Measurements from ENCODE around the gene HLF.
A peak's percentile ranks its signal among the peaks of the same experiment; 100 is the strongest.

HLF gene

DNA sequence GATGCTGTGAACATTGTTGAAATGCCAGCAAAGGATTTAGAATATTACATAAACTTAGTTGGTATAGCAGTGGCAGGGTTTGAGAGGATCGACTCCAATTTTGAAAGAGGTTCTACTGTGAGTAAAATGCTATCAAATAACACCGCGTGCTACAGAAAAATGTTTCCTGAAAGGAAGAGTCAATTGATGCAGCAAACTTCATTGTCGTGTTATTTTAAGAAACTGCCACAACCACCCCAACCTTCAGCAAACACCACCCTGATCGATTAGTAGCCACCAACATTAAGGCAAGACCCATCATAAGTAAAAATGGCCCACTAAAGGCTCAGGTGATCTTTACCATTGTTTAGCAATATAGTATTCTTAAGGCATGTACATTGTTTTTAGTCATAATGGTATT, 27.3 kb downstream of the HLF start:
- DNase-seq (ENCODE audit: low read depth): no peak

DNA sequence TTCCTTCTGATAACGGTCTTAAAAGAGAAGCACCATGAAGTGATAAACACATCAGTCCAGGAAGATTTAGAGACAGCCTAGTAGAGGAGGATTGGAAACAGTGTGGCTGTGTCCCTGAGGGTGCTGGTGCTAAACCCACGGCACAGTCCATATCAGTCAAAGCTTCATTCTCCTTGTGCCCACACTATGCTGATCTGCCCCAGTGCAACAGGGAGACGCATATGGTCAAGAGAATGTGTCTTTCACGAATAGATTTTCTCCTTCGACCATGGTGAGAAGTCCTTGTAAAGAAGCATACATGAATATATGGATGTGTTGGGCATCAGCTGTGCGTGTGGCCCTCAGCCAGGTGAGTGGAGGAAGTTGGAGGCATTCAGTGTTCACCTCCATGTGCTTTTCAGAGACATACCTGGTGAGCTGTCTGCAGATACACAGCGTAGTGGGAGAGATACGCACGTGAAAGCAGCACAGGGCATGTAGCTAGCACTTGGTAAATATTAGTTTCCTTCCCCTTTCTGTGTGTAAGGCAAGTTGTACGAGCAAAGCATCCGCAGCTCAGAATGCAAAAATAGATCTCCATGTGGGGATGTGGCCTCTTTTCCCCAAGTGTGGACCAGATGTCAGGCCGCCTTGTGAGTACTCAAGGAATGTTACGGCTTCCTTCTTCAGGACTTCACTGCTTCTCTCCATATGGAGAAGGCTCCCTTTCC, 29.4 kb downstream of the HLF start:
- no peak for DNase-seq (ENCODE audit: low read depth)

DNA sequence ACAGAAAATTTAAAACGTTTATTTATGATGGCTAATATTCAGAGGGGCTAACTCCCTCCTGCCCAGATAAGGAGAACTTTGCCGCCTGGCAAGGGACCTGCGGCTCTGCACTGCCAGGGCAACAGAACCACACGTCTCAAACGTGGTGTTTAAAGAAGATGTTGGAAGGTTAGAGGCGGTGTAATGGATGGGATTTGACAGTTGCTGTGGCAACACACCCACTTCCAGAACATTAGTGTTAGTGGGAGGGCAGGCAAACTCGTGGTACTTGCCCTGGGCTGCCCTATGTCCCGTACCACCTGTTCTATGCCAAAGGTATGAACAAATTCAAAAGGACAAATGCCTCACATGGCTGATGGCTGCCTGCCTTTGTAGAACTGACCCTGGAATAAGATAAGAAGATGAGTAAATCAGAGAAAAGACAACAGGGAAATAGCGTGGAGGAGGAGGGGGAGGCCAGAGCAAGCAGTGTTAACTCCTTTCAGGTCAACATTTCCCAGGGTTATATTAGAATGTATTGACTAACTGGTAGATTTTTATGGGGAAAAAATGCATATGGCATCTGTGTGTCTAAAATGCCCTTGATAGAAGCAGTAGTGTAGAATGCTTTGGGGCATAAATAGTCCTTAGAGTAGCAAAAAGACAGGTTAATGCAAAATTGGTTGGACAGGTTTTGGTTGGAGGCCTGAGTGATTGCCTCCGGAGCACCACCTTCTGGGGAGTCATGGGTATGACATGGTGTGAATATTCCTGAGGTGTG, 30.8 kb downstream of the HLF start:
- peak; percentile 25 for DNase-seq (ENCODE audit: low read depth)

DNA sequence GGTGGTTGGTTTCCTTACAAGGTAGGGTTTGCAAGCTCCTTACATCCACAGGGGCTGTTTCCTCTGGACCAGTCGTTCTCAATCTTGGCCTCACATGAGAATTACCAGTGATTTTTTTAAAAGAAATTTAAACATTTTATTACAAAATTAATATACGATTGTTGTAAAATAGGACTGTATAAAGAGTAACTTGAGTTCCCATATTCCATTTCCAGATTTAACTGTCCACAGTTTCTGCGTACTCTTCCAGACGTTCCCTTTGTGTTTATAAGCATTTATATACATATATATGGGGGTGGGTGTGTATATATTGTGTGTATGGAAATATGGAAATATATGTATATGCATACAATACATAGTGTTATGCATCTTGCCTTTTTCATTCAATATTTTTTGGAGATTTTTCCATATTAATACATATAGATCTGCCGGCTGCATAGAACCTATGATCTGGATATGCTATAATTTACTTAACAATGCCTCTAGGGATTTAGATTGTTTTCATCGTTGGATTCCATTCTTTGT, 31.5 kb downstream of the HLF start:
- no peak for DNase-seq (ENCODE audit: low read depth)

DNA sequence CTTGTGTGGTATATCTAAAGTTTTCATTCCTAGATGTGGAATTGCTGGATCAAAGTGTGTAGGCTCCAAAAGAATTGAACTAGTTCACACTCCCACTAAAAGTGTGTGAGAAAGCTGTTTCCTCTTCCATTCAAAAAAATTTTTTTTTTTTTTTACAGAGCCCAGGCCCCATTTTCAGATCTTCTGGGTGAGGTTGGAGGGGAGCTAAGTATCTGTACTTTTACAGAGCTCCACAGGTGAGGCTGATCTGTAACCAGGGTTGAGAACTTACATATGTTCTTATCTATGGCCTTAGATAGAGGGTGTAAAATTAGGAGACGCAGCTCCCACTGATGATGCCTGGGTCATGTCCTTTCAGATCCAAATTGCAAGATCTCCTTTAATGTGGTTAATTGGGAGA, 31.9 kb downstream of the HLF start:
- DNase-seq (ENCODE audit: low read depth): no peak

DNA sequence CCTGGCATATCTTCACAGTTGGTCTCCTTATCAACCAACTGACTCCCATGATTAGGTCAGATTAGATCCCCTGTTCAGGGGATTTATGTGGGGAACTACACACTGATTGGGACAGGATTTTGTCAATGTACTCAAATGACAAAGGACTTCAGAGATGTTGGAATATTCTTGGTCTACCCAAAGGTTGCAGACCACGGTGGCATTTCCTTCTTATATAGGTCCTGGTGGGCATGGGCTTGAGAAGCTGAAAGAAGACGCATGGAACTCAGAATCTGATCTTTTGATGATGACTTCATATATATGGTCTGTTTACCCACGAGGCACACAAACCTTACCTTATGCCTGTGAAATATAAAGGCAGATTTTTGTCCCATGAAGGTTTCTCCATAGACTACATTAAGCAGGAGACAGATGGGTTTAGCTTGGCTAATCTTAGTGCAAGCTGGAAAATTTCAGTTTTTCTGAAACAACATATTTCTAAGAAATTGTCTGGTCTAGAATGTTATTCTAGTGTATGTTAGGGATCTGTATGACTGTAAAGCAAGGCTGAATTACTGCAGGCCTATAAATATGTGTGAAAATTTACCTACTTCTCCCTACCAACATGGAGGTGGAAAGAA, 33.5 kb downstream of the HLF start:
- DNase-seq (ENCODE audit: low read depth): no peak

DNA sequence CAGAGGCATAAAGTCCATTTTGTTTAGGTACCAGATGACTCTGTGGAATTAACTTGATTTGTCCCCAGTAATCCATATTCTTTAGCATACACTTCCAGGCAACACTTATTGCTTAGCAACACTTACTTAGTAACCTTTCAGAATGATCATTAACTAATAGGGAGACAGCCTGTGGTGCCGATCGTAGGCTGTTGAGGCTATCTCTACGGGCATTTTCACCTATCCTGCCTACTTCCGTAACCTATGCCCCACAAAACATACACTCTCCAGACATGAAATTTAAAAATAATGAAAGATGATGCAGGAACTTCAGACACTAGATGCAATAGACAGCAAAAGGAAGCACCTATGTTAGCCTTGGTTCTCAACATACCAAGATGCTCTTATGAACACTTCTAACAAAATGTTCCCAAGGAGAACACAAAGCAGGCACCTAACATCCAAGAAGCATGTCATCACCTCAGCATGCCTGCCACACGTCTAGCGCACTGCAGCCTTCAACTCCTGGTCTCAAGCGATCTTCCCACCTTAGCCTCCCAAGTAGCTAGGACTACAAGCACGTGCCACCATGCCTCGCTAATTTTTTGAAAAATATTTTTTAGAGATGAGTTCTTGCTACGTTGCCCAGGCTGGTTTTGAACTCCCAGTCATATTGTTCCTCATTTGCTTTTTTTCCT, 34.5 kb downstream of the HLF start:
- DNase-seq (ENCODE audit: low read depth): no peak

DNA sequence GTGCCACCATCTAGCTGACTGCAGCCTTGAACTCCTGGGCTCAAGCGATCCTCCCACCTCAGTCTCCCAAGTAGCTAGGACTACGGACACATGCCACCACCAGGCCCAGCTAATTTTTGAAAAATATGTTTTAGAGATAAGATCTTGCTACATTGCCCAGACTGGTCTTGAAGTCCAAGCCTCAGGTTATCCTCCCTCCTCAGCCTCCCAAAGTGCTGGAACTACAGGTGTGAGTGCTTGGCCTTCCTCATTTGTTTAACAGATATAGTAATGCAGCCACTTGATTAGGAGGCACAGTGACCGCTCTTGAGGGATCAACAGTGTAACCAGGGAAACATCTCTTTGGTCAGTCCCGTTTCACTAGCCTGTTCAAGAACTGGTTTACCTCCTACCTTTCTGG, 35.1 kb downstream of the HLF start:
- no peak for DNase-seq (ENCODE audit: low read depth)

DNA sequence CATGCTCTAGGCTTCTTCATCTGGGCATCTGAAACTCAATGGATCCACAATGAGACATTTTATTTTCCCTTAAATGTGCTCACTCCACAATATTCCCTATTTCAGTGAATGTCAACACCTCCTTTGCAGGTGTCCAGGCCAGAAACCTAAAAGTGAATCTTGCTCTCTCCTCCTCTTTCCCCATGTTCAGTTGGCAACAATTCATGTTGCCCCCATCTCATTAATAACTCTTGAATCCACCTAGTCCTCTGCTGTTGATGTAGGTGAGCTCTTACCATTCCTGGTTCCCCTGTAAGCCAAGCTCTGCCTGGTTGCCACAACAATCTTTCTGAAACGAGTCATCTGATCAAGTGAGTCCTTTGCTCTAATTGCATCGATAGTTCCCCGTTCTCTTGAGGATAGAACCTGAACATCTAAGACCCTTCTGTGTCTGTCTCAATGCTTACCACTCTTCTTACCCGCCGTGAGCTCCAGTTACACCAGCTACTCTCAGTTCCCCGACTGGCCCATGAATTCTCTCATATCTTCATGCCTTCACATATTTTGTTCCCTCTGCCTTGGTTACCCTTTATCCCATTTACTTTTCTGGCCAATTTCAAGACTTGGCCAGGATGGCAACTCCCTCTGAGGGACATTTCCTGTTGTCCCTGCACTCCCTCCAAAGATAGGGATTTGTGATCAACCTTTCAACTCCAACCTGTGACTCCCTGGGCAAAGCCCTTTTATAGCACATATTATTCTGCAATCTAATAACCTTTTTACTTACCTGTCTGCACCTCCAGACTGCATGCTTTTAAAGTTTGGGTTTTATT, 35.9 kb downstream of the HLF start:
- no peak for DNase-seq (ENCODE audit: low read depth)

DNA sequence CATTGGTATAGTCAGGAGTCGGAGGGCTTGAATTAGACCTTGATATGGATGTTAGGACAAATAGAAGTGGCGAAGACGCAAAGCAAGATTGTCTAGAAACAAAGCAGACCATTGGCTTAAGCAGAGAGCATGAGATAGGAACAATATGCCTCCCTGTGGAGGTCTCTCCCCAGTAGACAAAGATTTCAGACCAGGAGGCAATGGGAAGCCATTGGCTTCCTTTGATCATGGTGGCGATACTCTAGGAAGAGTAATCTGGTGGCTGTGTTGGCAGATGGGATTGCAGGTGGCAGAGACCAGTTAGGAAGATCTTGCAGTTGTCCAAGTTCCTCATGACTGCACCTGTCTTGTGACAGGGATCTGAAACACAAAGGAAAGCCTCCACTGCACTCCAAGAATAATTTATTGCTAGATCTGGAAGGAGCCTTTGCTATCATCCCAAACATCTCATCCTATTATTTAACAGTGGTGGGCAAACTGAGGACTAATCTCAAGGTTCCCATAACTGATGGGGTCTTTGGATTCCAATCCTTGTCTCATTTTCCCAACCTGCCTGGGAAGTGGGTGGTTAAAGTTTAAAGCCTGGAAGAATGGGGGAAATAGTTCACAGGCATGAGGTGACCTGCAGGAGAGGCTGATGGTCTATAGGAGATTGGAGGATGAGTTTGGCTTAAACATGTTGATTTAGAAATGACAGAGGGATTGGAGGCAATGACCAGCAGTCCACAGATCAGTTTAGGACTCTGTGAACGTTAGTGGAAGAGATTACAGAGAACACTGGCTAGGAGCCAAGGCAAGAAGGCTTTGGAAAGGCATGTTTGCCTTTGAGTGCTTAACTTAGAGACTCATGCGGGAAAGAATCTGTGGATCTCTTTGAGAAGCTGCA, 37.0 kb downstream of the HLF start:
- no peak for DNase-seq (ENCODE audit: low read depth)

DNA sequence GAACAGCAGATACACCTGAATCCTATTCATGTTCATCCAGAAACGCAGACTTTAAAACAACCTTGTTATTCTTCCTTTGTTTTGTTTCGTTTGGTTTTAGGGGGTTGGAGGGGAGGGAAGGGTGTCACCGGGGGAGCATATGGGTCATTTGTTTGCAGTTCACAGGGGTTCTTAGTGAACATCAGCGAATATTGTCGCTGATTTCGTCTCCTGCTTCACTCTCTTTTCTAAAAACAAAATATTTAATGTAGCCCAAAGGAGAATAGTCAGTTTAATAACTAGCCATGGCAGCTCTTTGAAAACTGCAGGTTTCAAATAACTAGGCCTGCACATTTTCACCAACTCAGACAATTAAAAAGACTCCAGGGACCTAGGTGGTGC, 37.6 kb downstream of the HLF start:
- DNase-seq (ENCODE audit: low read depth): no peak

DNA sequence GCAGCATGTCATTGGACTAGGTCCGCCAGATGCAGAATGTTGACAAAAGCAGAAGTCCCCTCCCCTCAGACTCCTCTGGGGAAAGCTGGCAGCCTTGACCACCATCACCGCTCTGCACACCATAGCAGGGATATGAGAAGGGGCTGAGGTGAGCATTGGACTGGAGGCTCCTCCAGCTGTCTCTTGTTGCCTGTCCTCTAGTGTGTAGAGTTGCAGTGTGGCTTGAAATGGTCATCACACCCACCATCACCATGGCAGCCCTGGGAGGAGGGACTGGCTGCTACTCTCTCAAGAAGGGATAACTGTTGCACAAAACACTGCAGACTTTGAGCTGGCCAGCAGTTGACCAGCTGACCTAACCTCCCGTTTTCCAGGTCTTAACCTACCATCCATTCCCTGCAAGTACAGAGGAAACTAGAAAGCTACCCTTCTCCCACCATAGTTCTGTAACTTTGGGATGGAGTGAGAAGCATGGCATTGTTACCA, 38.3 kb downstream of the HLF start:
- DNase-seq (ENCODE audit: low read depth): no peak

DNA sequence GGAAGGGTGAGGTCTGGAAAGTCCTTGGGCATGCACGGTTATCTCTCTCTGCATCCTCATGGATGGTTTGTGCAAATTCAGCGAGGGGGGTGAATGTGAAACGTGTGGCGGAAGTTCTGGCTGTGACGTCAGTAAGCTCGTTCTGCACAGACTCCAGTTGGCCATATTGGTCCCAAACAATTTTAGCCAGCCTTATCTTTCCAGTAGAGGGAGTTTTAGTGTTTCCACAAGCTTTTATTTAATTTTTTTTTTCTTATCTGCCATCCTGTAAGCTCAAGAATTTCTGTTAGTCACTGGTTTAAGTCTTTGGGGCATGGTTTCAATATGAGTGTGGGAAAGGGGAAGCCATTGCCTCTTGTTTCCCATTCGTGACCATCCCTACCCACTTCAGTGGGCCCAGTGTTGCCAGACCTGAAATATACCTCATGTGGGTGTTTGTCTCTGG, 39.0 kb downstream of the HLF start:
- DNase-seq (ENCODE audit: low read depth): no peak

DNA sequence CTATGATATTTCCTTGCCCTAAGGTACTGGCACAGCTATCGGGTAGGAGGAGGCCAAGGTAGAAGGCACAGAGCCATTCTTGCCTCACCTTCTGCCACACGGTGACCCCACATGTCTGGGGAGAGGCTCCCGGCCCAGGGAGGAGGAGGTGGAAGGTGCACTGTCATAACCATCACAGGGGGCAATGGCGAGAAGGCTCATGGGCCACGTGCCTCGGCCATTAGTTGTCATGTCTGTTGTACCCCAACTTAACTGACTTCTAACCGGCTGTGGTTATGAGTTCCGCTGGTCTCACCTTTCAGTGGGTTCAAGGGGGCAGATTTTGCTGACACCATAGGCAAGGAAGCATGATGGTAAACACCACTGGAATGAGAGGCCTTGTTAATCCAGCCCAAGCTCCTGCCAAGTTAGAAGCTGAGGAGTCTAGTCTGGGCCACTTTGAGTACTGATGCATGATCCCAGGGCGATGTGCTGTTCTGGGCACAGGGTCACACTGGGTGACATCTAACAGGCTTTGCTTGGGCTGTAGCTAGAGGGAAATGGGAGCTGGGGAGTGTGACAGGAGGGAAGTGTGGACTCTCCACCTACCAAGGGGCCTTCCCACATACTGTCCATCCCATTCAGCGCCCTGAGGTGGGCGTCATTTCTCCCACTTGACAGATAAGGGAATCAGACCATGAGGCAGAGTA, 39.6 kb downstream of the HLF start:
- DNase-seq (ENCODE audit: low read depth): no peak

DNA sequence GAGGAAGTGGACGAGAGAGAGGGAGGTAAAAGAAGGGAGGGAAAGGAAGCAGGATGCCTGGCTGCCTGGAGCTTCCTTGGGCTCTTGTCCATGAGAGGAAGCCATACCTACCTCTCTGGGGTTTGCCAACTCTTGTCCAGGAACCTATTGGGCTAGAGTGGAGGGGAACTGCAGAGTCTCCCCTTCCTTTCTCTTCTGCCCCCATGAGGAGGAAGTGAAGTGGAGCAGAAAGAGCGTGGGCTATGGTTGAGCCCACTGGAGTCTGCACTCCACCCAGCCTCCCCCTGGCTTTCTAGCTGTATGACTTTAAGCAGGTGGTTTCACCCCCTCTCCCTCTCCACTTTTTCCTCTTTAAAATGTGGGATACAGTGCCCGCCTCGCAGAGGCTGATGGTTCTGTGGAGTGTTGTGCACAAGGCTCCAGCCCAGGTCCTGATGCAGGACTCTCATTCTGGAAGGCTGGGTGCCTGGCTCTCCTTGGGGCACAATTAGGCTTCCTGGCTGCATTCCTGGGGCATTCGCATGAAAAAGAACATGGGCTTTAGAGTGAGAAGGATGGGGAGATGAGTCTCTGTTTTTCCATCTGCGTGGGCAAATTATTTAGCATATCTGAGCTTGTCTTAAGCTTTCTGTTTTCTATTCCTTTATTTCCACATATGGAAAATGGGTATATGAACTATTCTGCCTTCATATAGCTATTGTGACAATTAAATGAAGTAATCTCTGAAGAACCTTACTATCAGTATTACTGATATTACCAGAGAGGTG, 40.7 kb downstream of the HLF start:
- no peak for DNase-seq (ENCODE audit: low read depth)

DNA sequence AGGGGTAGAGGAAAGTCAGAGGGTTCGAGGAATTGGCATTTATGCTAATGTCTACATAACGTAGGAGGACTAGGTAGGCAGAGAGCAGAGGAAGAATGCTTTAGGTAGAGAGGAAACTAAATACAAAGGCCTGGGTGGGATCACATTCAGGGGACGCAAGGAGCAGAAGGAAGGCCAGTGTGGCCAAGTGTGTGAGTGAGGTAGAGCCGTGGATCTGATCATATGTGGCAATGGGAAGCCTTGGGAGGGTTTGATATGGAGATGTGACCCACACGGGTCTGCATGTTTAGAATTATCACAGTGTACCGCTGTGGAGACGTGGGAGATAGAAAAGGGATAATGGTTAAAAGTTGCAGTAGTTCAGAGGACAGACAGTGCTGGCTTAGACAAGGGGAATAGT, 43.1 kb downstream of the HLF start:
- no peak for DNase-seq (ENCODE audit: low read depth)

DNA sequence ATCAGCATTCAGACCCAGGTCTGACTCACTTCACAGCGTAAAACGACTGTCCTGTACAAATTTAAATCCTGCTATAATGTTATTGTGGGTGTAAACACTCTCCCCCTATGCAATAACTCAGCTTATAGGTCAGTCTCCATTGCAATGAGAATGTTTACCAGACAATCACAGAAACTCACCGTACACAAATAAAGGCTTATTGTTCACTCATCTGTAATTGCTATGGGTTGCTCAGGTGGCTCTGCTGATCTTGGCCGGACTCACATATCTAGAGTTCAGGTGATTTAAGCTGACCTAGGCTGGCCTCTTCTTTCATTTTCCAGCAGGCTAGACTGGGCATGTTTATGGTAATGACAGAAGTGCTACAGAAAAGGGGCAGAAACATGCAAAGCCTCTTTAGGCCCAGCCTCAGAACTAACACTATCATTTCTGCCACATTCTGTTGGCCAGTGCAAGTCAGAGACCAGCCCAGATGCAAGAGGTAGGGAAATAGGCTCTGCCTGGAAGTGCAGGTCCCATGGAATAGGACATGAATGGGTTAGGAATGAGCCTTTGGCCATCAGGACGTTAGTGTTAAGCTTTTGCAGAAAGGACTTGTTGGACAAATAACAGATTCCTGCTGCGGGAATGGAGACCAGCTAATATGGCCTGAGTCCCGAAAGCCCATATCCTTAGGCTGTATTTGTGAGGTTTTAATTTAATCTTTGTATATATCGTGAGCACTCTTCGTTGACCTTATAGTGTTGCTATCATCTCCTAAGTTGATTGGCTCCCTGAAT, 44.0 kb downstream of the HLF start:
- no peak for DNase-seq (ENCODE audit: low read depth)

DNA sequence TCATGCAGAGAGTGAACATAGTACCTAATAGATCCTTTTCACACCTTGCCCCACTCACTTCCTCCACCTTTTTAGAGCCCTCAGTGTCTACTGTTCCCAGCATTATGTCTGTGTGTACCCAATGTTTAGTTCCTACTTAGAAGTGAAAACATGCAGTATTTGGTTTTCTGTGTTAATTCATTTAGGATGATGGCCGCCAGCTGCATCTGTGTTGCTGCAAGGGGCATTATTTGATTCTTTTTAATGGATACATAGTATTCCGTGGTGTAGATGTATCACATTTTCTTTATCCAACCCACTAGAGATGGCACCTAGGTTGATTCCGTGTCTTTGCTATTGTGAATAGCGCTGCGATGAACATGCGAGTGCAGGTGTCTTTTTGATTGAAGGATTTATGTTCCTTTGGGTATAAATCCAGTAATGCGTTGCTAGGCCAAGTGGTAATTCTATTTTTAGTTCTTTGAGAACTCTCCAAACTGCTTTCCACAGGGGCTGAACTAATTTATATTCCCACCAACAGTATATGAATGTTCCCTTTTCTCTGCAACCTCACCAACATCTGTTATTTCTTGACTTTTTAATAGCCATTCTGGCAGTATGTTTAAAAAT, 47.1 kb downstream of the HLF start:
- no peak for DNase-seq (ENCODE audit: low read depth)

Data from activated T-helper 1 cell treated with Interleukin-2 at 50 U/mL for 16 hours (primary cell).